Posterior vena cava (tissue), 2 donors: Measurements from ENCODE around the gene CADM4. TPM values are rescaled to one million over a fixed set of nuclear protein-coding genes. Genes with fewer than 3 reads are reported as not detected.
"Not testable (repeated sequence)": the region's sequence is repeated elsewhere in the genome, so short reads cannot be mapped to it uniquely, and the experiment has no call there.

Experiments
- DNase-seq: peaks from one replicate; pipeline ENCODE4 v3.0.0-alpha.2; 2020; ENCODE audit warnings: low spot score
- intact Hi-C, 2 donors: fragments of 100-400 bp; cut with DNase I; formaldehyde crosslinking; loops; one replicate each; pipeline versions ENCODE4 v1.14.1 to v1.14.2; 2022 to 2023
- total RNA-seq, 2 donors: library from RNA; stranded (reverse); fragmentation: NEBNext Ultra II Directional; extraction: Animal tissue kit (Norgen Biotek cat#: 25700); gene quantifications; one replicate each; pipeline ENCODE4 v1.2.1, GENCODE V29; 2021
- donor health status: DM: yes; HTN: yes; CAD: no.
- donor health status: DM: yes; HTN: yes; CAD: no.

Gene CADM4
- total RNA-seq, 2 donors from 2014 or later: 3.3 to 4.0 TPM

GRCh38 chr19:43638214-43638994, 1.2 kb downstream of the CADM4 start:
- intact Hi-C loops: no loop called here
- no peak for DNase-seq

- no peak for DNase-seq
- intact Hi-C loops: no loop called here
These were observed 3.4 kb downstream of the CADM4 start for GRCh38 chr19:43636121-43636683.

DNA sequence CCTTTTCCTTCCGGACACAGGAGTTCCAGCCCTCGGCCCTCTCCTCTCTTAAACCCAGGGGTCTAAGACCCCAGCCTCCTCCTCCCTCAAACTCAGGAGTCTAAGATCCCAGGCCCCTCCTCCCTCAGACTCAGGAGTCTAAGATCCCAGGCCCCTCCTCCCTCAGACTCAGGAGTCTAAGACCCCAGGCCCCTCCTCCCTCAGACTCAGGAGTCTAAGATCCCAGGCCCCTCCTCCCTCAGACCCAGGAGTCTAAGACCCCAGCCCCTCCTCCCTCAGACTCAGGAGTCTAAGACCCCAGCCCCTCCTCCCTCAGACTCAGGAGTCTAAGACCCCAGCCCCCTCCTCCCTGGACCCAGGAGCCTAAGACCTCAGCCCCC, 4.1 kb downstream of the CADM4 start:
- intact Hi-C loops, DNase-seq: not testable (repeated sequence)

DNA sequence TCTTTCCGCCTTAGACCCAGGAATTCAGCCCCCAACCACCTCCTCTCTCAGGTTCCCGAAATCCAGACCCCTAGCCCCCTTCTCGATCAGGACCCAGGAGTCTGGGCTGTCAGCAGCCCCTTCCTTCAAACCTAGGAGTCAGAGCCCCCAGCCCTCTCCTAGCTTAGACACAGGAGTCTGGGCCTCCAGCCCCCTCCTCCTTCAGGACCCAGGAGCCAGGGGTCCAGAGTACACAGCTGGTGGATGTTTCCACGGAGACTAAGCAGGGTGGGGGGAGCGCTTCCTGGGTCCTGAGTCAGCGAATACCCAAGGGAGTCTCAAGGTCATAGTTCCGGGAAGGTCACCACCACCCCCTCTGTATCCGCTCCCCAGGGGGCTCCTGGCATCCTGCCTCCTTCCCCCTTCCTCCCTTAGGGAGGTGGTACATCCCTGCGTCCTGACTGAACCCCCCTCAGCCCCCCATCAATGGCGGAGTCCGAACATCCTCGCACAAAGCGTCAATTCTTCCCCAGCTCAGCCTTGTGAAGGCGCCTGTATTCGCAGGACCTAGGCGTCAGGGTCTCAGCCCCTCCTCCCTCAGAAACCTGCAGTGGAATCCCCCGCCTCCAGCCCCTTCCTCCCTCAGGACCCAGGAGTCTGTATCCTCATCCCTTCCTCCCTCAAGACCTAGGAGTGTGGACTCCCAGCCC, 4.6 kb downstream of the CADM4 start:
- no peak for DNase-seq
- intact Hi-C loops: no loop called here

DNA sequence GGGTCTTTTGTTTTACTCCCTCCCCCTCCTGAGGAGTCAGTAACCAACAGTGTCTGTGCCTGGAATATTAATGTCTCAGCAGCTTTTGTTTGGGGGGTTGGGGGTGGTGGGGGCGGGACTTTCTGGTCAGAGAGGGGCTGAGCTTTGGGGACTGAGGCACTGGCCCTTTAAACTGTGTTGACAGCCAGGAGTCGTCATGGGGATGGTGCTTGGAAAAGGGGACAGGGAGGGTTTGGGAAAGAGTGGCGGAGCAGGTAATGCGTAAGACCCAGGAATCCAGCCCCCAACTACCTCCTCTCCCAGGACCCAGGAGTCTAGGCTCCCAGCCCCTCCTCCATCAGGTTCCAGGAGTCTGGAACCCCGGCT, 5.2 kb downstream of the CADM4 start:
- intact Hi-C loops: no loop called here

GRCh38 chr19:43634068-43634467, 5.6 kb downstream of the CADM4 start:
- intact Hi-C loops: no loop called here

More for the DNA sequence above, 5.2 kb downstream of the CADM4 start:
- DNase-seq: no peak

GRCh38 chr19:43633520-43633919, 6.1 kb downstream of the CADM4 start:
- DNase-seq: no peak
- intact Hi-C loops: no loop called here

More at GRCh38 chr19:43634068-43634467, 5.6 kb downstream of the CADM4 start:
- DNase-seq: no peak

- intact Hi-C loops: no loop called here
- DNase-seq: no peak
These were observed 8.2 kb downstream of the CADM4 start for GRCh38 chr19:43631491-43631890.

DNA sequence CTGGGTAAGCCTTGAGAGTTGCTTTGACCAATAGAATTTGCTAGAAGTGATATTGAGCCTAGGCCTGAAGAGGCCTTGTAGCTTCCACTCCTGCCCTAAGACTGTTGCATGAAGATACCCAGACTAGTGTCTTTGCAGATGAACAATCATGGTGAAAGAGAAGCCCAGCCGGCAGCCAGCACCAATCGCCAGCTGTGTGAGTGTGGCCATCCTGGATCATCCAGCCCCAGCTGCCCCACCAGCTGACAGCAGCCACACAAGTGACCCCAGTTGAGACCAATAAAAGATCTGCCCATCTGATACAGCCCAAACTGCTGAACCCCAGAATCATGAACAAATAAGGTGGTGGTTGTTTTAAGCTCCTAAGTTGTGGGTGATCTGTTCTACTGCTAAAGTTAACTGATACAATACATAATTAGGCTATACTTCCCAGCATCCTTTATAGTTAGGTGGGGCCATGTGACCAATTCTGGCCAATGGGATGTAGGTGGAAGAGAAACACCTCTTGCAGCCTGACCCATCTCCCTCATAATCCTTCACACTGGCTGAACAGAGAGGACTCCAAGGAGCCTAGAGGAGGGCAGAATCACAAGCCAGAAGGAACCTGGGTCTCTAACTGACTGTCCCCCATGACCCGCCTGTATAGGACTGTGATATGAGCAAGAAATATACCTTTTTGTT, 10.9 kb downstream of the CADM4 start:
- intact Hi-C loops: no loop called here
- no peak for DNase-seq

DNA sequence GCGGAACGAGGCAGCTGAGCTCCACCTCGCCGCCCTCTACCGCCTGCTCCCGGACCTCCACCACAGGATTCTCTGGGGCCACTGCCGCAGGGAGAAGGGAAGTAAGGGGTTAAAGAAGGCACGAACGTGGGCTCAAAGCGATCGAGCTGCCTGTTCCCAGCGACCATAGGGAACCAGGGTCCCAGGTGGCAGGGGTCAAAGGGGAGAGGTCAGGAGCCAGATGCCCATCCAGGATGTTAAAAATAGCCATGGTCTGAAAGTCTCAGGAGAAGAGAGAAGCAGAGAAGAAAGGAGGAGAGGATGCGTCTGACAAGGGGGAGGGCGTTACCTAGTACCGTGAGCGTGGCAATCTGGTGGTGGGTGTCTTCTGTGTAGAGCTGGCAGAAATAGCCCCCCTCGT, 12.8 kb downstream of the CADM4 start:
- intact Hi-C loops: no loop called here
- DNase-seq: no peak

GRCh38 chr19:43625918-43626579, 13.6 kb downstream of the CADM4 start:
- intact Hi-C loops: no loop called here
- DNase-seq: no peak

DNA sequence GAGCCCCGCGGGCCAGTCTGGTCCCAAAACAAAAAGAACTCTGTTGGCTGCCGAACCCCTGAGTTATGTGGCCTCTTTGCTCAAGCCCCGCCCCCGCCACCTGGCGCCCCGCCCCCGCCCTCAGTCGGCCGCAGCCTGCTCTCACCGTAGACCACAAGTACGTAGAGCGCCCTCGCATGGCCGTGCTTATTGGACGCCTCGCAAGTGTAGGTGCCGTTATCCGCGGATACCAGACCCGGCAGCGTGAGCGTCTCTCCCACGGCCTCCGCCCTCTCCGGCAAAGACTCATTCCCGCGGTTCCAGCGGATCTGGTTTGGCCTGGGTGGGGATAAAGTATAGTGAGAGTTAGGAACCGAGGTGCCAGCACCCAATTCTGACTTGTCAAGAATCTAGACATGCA, 14.7 kb downstream of the CADM4 start:
- DNase-seq: no peak
- intact Hi-C loops: no loop called here

- intact Hi-C loops: no loop called here
These were observed 15.6 kb downstream of the CADM4 start for GRCh38 chr19:43623889-43624670.

GRCh38 chr19:43622956-43623355, 16.7 kb downstream of the CADM4 start:
- intact Hi-C loops: no loop called here
- no peak for DNase-seq

More at GRCh38 chr19:43623889-43624670, 15.6 kb downstream of the CADM4 start:
- DNase-seq: no peak

DNA sequence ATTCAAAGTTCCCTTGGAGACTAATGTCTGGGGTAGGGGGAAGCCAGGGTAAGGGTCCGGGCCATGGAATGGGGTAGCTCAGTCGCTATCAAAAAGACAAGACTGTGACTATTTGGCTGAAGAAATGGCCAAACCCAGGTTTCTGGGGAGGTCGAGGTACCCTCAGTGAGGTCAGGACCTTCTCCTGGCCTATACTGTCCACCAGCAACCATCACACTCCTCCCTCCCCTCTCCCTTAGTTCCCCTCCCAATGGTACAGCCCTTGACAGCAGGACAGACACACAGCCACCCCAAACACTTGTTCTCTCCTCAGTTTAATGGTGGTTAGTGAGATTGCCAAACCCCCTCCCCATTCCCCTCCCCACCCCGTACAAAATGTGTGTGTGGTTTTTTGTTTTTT, 17.6 kb downstream of the CADM4 start:
- intact Hi-C loops: no loop called here
- DNase-seq: no peak

GRCh38 chr19:43620061-43621001, 19.3 kb downstream of the CADM4 start:
- intact Hi-C loops: no loop called here
- no peak for DNase-seq

DNA sequence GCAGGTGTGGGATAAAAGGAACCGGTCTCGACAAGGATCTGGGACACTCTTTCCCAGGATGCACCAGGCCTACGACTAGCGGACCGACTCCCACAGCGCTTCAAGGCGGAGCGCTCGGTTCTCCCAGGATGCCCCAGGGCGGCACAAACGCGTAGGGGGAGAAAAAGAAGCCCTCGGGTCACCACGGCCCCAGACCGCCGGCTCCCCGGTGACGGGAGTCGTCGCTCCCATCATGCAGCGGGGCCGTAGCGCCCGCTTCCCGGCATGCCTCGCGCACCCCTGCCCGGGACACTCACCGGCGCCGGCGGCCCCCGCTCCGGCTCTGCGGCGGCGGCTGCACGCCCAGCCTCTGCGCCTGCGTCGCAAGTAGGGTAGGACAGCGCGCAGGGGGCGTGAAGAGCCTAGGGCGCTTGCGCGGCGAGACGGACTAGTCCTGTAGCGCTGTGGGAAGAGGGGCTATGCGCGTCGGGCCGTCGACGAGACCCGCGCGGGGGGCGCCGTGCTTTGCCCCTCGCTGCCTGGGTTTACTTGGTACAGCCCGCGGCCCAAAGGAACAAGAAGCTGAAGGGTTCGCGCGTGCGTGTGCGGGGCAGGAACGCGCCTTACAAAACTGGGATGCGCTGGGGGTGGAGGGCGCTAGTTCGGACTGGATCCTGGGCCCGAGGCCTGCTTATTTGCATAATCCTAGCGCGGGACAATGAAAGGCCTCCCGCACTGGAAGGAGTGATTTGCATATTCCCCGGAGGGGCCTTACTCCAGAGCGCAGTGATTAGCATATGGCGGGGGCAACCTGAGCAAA, 20.2 kb downstream of the CADM4 start, which contains the start of gene ZNF428:
Gene ZNF428 (minus strand): TSS at position 368 of the 799 bp plus-strand sequence. CDS start 5,325 bp downstream, outside the sequence.
- DNase-seq: peak; percentile 95
- intact Hi-C loops: no loop called here
